ENCODE results near the gene SLC4A9.
A peak's percentile ranks its signal among the peaks of the same experiment; 100 is the strongest.

SLC4A9 gene

DNA sequence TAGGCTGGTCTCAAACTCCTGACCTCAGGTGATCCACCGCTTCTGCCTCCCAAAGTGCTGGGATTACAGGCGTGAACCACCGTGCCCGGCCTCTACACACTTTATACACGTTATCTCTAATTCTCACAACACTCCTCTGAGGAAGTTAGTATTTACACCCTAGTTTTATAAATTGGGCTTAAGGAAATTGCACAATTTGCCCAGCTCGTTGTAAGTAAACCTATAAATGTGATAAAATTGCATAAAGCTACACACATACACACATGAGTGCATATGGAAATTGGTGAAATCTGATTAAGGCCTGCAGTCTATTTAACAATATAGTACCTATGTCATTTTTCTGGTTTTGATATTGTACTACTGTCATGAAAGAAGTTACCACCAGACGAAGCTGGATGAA lies 4.4 kb upstream of the SLC4A9 start:
- no peak overlapping the region for H3K4me3 ChIP-seq (ENCODE audit: low read length)
- H3K4me1 ChIP-seq (ENCODE audit: control insufficient read depth, insufficient read depth, low read length), result peaks cover 37% of the 10 kb centered on the region
- H3K9me3 ChIP-seq (ENCODE audit: control insufficient read depth, low read length), result no peaks in the 10 kb centered on the region
- no peak overlapping the region for H3K9ac ChIP-seq (ENCODE audit: low read length)
- no peaks in the 10 kb centered on the region for H3K27me3 ChIP-seq (ENCODE audit: control insufficient read depth, insufficient read depth, low read length)
- H3K36me3 ChIP-seq (ENCODE audit: control insufficient read depth, insufficient read depth, low read length), result no peaks in the 10 kb centered on the region

GRCh38 chr5:140356853-140357725 lies 2.9 kb upstream of the SLC4A9 start:
- no peak overlapping the region for H3K4me3 ChIP-seq (ENCODE audit: low read length)
- H3K27me3 ChIP-seq (ENCODE audit: control insufficient read depth, insufficient read depth, low read length), result no peaks in the 10 kb centered on the region
- H3K36me3 ChIP-seq (ENCODE audit: control insufficient read depth, insufficient read depth, low read length), result no peaks in the 10 kb centered on the region
- H3K9me3 ChIP-seq (ENCODE audit: control insufficient read depth, low read length), result no peaks in the 10 kb centered on the region
- H3K9ac ChIP-seq (ENCODE audit: low read length), result no peak overlapping the region
- peaks cover 27% of the 10 kb centered on the region for H3K4me1 ChIP-seq (ENCODE audit: control insufficient read depth, insufficient read depth, low read length)

DNA sequence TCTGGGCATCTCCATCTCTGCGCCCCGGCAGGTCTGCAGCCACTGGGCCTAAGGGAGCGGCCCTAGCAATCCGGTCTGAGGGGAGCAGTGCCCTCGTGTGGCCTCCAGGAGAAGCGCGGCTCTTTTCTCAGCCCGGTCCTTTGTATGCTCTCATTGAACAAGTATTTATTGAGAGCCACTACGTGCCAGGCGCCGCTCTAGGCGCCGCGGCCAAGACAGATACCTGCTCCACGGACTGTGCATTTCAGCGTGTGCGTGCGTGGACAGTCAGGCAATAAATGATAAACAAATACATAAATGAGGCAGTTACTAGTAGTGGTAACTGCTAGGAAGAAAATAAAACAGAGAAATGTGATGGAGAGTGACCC lies 2.3 kb upstream of the SLC4A9 start:
- Histone ChIP-seq H3K4me1 (ENCODE audit: control insufficient read depth, insufficient read depth, low read length) (peaks cover 27% of the 10 kb centered on the region), H3K36me3 (ENCODE audit: control insufficient read depth, insufficient read depth, low read length) (no peaks in the 10 kb centered on the region), H3K4me3 (ENCODE audit: low read length) (no peak overlapping the region), H3K27me3 (ENCODE audit: control insufficient read depth, insufficient read depth, low read length) (no peaks in the 10 kb centered on the region), H3K9me3 (ENCODE audit: control insufficient read depth, low read length) (no peaks in the 10 kb centered on the region), H3K9ac (ENCODE audit: low read length) (no peak overlapping the region)

GRCh38 chr5:140358738-140359310 lies 1.2 kb upstream of the SLC4A9 start:
- H3K4me1 ChIP-seq (ENCODE audit: control insufficient read depth, insufficient read depth, low read length), result peaks cover 29% of the 10 kb centered on the region
- no peaks in the 10 kb centered on the region for H3K27me3 ChIP-seq (ENCODE audit: control insufficient read depth, insufficient read depth, low read length)
- H3K9ac ChIP-seq (ENCODE audit: low read length), result no peak overlapping the region

DNA sequence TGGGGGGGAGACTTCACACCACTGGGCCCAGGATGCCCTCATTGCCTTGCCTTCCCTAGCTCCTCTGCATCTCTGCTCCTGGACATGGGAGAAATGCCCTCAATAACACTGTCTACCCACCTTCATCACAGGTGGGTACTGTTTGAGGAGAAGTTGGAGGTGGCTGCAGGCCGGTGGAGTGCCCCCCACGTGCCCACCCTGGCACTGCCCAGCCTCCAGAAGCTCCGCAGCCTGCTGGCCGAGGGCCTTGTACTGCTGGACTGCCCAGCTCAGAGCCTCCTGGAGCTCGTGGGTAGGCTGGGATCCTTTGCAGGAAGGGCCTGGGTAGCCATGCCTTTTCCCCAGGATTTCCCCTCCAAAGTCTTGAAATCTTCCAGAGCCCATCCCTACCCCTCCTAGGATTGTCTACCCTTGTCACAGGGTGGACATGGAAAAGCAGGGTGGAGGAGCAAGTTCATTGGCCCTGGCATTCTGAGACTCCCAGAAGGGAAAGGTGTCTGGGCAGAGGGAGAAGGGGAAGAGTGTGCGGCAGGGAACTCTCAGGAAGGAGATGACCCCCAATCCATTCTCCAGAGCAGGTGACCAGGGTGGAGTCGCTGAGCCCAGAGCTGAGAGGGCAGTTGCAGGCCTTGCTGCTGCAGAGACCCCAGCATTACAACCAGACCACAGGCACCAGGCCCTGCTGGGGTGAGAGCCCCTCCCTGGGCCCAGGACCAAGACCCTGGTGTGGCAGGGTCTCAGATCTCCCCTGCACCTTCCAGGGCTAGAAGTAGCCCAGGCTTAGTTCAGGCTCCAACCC lies 886 bp downstream of the SLC4A9 start:
- Histone ChIP-seq H3K36me3 (ENCODE audit: control insufficient read depth, insufficient read depth, low read length) (no peaks in the 10 kb centered on the region), H3K27me3 (ENCODE audit: control insufficient read depth, insufficient read depth, low read length) (no peaks in the 10 kb centered on the region), H3K9ac (ENCODE audit: low read length) (no peak overlapping the region), H3K4me1 (ENCODE audit: control insufficient read depth, insufficient read depth, low read length) (peaks cover 21% of the 10 kb centered on the region), H3K9me3 (ENCODE audit: control insufficient read depth, low read length) (no peaks in the 10 kb centered on the region), H3K4me3 (ENCODE audit: low read length) (no peak overlapping the region)

More at GRCh38 chr5:140358738-140359310, 1.2 kb upstream of the SLC4A9 start:
- Histone ChIP-seq H3K36me3 (ENCODE audit: control insufficient read depth, insufficient read depth, low read length) (no peaks in the 10 kb centered on the region), H3K4me3 (ENCODE audit: low read length) (no peak overlapping the region), H3K9me3 (ENCODE audit: control insufficient read depth, low read length) (no peaks in the 10 kb centered on the region)

- no peaks in the 10 kb centered on the region for H3K27me3 ChIP-seq (ENCODE audit: control insufficient read depth, insufficient read depth, low read length)
- no peak overlapping the region for H3K9ac ChIP-seq (ENCODE audit: low read length)
- no peaks in the 10 kb centered on the region for H3K36me3 ChIP-seq (ENCODE audit: control insufficient read depth, insufficient read depth, low read length)
- peaks cover 21% of the 10 kb centered on the region for H3K4me1 ChIP-seq (ENCODE audit: control insufficient read depth, insufficient read depth, low read length)
- H3K9me3 ChIP-seq (ENCODE audit: control insufficient read depth, low read length), result no peaks in the 10 kb centered on the region
- no peak overlapping the region for H3K4me3 ChIP-seq (ENCODE audit: low read length)
These were observed 1.9 kb downstream of the SLC4A9 start for GRCh38 chr5:140361901-140362300.

- Histone ChIP-seq H3K27me3 (ENCODE audit: control insufficient read depth, insufficient read depth, low read length) (no peaks in the 10 kb centered on the region), H3K4me3 (ENCODE audit: low read length) (no peak overlapping the region), H3K9me3 (ENCODE audit: control insufficient read depth, low read length) (no peaks in the 10 kb centered on the region), H3K4me1 (ENCODE audit: control insufficient read depth, insufficient read depth, low read length) (peaks cover 17% of the 10 kb centered on the region), H3K9ac (ENCODE audit: low read length) (no peak overlapping the region), H3K36me3 (ENCODE audit: control insufficient read depth, insufficient read depth, low read length) (no peaks in the 10 kb centered on the region)
These were observed 2.3 kb downstream of the SLC4A9 start for GRCh38 chr5:140362311-140362710.

DNA sequence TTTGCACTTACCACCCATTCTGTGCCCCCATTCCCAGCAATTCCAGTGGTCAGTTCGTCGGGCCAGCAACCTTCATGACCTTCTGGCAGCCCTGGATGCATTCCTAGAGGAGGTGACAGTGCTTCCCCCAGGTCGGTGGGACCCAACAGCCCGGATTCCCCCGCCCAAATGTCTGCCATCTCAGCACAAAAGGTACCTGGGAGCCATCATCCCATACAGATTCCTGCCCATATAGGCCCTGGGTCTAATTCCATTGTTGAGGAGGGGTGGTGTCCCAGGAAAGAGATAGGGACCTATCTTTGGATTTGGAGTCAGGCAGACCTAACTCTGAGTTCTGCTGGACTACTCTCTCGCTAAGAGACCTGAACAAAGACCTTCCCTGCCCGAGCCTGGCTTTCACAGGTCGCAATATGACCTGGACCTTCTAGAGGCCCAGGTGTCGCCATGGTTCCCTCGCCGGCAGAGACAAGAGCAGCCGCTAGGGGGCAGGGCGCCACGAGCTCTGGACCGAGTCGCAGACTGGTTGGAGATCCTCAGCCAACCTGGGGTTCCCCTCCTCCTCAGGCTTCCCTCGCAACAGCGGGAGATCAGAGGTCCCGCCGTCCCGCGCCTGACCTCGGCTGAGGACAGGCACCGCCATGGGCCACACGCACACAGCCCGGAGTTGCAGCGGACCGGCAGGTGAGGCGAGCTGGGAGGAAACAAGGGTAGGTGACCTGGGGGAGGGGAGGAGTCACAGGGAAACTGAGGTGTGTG lies 3.1 kb downstream of the SLC4A9 start:
- Histone ChIP-seq H3K9ac (ENCODE audit: low read length) (peak overlapping the region; percentile 23), H3K4me1 (ENCODE audit: control insufficient read depth, insufficient read depth, low read length) (peaks cover 9% of the 10 kb centered on the region), H3K4me3 (ENCODE audit: low read length) (peak overlapping the region; percentile 15), H3K27me3 (ENCODE audit: control insufficient read depth, insufficient read depth, low read length) (no peaks in the 10 kb centered on the region), H3K36me3 (ENCODE audit: control insufficient read depth, insufficient read depth, low read length) (no peaks in the 10 kb centered on the region), H3K9me3 (ENCODE audit: control insufficient read depth, low read length) (no peaks in the 10 kb centered on the region)

DNA sequence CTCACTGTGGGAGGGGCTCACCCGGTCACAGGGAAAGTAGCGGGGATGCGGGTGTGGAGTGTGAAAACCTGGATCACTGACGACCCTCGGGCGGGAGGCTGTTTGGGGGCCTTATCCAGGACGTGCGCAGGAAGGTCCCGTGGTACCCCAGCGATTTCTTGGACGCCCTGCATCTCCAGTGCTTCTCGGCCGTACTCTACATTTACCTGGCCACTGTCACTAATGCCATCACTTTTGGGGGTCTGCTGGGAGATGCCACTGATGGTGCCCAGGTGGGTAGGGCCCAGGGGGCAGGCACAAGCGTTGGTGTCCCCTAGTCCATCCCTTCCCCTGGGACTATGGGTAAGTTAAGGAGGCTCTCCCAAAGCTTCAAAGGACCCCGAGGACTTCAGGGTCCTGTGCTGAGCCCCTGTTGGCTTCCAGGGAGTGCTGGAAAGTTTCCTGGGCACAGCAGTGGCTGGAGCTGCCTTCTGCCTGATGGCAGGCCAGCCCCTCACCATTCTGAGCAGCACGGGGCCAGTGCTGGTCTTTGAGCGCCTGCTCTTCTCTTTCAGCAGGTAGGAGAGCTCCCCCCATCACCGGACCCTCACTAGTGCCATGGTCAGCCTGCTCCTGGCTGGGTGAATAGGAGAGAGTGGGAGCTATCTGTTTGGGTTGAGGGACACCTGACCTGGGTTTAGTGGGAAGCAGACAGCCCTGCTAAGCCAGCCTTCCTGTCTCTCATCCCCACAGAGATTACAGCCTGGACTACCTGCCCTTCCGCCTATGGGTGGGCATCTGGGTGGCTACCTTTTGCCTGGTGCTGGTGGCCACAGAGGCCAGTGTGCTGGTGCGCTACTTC lies 3.9 kb downstream of the SLC4A9 start:
- H3K9ac ChIP-seq (ENCODE audit: low read length), result peak overlapping the region; percentile 23
- no peaks in the 10 kb centered on the region for H3K9me3 ChIP-seq (ENCODE audit: control insufficient read depth, low read length)
- H3K4me3 ChIP-seq (ENCODE audit: low read length), result peak overlapping the region; percentile 15
- H3K4me1 ChIP-seq (ENCODE audit: control insufficient read depth, insufficient read depth, low read length), result peaks cover 9% of the 10 kb centered on the region
- H3K36me3 ChIP-seq (ENCODE audit: control insufficient read depth, insufficient read depth, low read length), result no peaks in the 10 kb centered on the region
- H3K27me3 ChIP-seq (ENCODE audit: control insufficient read depth, insufficient read depth, low read length), result no peaks in the 10 kb centered on the region

DNA sequence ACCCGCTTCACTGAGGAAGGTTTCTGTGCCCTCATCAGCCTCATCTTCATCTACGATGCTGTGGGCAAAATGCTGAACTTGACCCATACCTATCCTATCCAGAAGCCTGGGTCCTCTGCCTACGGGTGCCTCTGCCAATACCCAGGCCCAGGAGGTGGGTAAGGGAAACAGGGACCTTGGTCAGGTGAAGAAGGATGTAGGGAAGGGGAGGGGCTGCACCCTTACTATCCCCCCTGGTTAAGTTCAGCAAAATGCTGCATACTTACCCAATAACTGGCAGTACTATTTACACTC lies 4.4 kb downstream of the SLC4A9 start:
- H3K9me3 ChIP-seq (ENCODE audit: control insufficient read depth, low read length), result no peaks in the 10 kb centered on the region
- H3K27me3 ChIP-seq (ENCODE audit: control insufficient read depth, insufficient read depth, low read length), result no peaks in the 10 kb centered on the region
- no peak overlapping the region for H3K4me3 ChIP-seq (ENCODE audit: low read length)
- H3K9ac ChIP-seq (ENCODE audit: low read length), result no peak overlapping the region
- H3K4me1 ChIP-seq (ENCODE audit: control insufficient read depth, insufficient read depth, low read length), result peaks cover 9% of the 10 kb centered on the region
- H3K36me3 ChIP-seq (ENCODE audit: control insufficient read depth, insufficient read depth, low read length), result no peaks in the 10 kb centered on the region

DNA sequence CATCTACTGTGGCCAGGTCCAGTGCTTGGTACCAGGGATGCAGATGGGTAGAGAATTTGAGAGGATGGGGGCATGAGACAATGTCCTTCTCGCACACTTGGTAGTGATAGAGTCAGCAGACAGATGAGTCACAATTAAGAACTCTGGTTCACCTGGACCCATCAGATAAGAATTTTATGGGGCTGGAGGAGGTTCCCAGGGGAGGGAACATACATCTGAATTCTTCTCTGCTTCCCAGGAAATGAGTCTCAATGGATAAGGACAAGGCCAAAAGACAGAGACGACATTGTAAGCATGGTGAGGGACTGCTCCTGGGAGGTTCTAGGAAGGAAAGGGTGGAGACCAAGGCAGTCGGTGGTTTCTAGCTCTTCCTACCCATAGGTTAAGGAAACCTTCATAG lies 5.3 kb downstream of the SLC4A9 start:
- H3K4me1 ChIP-seq (ENCODE audit: control insufficient read depth, insufficient read depth, low read length), result peaks cover 9% of the 10 kb centered on the region
- no peaks in the 10 kb centered on the region for H3K36me3 ChIP-seq (ENCODE audit: control insufficient read depth, insufficient read depth, low read length)
- no peak overlapping the region for H3K9ac ChIP-seq (ENCODE audit: low read length)
- H3K27me3 ChIP-seq (ENCODE audit: control insufficient read depth, insufficient read depth, low read length), result no peaks in the 10 kb centered on the region
- H3K4me3 ChIP-seq (ENCODE audit: low read length), result no peak overlapping the region
- H3K9me3 ChIP-seq (ENCODE audit: control insufficient read depth, low read length), result no peaks in the 10 kb centered on the region

Measured in mucosa of stomach (tissue), 1 donor.